Measurements from ENCODE around the gene RFX4.

RFX4 gene

DNA sequence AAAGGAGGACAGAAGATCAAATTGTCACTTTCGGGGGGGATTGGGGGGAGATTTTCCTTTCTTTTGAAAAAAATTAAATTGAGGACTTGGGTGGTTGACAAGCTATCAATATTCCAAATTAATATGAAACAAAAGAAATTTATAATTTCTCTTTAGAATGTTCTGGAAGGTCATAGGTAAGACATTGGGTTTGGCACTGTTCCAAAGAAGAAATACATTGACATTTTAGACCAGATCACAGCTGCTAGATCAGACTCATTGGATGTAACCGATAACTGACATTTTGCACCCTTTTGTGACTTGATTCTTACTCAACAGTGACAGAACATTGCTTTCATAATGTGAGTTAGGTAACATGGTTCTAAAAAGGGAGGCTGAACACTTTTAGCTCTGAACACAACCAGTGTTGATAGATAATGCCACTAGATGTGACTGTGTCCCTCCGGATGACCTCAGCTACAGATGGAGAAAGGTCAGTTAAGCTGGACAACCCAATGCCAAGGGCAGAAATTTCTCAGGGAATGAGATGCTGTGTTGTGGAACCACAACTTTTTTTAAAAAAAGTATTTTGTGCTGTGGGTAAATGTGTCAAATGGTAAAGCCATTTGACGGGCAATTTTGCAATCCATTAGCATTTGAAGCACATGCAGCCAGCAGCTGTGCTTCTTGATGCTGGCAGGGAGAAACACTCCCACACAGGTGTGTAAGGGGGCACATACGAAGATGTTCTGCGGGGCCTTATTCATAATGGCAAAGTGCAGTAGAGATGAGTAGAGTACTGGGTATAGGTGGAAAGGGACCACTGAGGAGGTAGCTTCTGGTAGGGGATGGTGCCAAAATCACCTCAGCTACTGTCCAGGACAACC lies 62.9 kb downstream of the RFX4 start:
- no peak for TF ChIP-seq FOXP2 (optimal IDR thresholded peaks at IDR 0.05; ENCODE audit: control extremely low read depth, extremely low read length, insufficient read depth)
- no peak for TF ChIP-seq POLR2AphosphoS5 (IDR thresholded peaks at IDR 0.05; ENCODE audit: borderline replicate concordance, low read depth, low read length)
- TF ChIP-seq EZH2 (IDR thresholded peaks at IDR 0.05), result no peak
- H3K9me3 ChIP-seq (ENCODE audit: low read depth, low read length), result no peaks in the 10 kb centered on the region
- H3K9ac ChIP-seq (ENCODE audit: insufficient read length), result no peak overlapping the region
- H3K4me3 ChIP-seq, result no peak overlapping the region
- no peak for DNase-seq (ENCODE audit: low read depth, low spot score)
- H3K36me3 ChIP-seq (ENCODE audit: insufficient read depth, low read length), result no peaks in the 10 kb centered on the region
- no peak overlapping the region for H3K27ac ChIP-seq

- no peaks in the 10 kb centered on the region for H3K9me3 ChIP-seq (ENCODE audit: low read depth, low read length)
- TF ChIP-seq POLR2AphosphoS5 (IDR thresholded peaks at IDR 0.05; ENCODE audit: borderline replicate concordance, low read depth, low read length), result no peak
- no peak for TF ChIP-seq EZH2 (IDR thresholded peaks at IDR 0.05)
- TF ChIP-seq FOXP2 (optimal IDR thresholded peaks at IDR 0.05; ENCODE audit: control extremely low read depth, extremely low read length, insufficient read depth), result no peak
- no peak overlapping the region for H3K9ac ChIP-seq (ENCODE audit: insufficient read length)
- no peak overlapping the region for H3K4me3 ChIP-seq
- no peaks in the 10 kb centered on the region for H3K36me3 ChIP-seq (ENCODE audit: insufficient read depth, low read length)
- no peak for DNase-seq (ENCODE audit: low read depth, low spot score)
- H3K27ac ChIP-seq, result no peak overlapping the region
These were observed 63.7 kb downstream of the RFX4 start for GRCh38 chr12:106646472-106646871.

DNA sequence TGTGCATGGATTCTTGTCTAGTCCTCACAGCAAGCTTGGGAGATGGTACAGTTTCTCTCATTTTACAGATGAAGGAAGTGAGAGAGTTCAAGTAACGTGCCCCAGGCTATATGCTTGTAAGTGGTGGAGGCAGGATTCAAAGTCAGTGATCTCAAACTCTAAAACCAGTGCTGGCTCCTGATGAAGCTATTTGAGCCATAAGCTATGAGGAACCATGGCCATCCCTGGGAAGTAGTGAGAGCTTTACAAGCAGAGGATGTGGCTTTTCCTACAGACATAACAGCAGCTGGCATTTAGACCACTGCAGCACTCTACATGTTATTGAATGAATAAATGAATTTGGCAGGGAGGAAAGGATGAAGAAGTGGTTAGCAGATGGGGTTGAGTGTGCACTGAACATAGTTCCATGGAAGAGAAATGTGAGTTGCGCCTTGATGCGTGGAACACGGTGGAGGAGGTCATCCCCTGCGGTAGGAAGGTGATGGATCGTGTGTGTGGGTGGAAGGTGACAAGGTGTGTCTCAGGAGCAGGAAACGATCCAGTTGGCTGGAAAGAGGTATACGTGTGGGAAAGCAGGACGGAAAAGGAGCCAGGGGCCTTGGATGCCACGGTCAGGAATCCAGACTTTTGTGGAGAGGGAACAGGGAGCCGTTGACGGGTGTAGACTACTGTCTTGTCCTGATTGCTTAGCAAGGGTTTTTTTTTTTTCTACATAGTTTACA lies 65.2 kb downstream of the RFX4 start:
- H3K27ac ChIP-seq, result no peak overlapping the region
- no peaks in the 10 kb centered on the region for H3K36me3 ChIP-seq (ENCODE audit: insufficient read depth, low read length)
- no peak overlapping the region for H3K4me3 ChIP-seq
- TF ChIP-seq EZH2 (IDR thresholded peaks at IDR 0.05) (no peak), FOXP2 (optimal IDR thresholded peaks at IDR 0.05; ENCODE audit: control extremely low read depth, extremely low read length, insufficient read depth) (no peak), POLR2AphosphoS5 (IDR thresholded peaks at IDR 0.05; ENCODE audit: borderline replicate concordance, low read depth, low read length) (no peak)
- no peak for DNase-seq (ENCODE audit: low read depth, low spot score)
- H3K9ac ChIP-seq (ENCODE audit: insufficient read length), result no peak overlapping the region
- no peaks in the 10 kb centered on the region for H3K9me3 ChIP-seq (ENCODE audit: low read depth, low read length)

DNA sequence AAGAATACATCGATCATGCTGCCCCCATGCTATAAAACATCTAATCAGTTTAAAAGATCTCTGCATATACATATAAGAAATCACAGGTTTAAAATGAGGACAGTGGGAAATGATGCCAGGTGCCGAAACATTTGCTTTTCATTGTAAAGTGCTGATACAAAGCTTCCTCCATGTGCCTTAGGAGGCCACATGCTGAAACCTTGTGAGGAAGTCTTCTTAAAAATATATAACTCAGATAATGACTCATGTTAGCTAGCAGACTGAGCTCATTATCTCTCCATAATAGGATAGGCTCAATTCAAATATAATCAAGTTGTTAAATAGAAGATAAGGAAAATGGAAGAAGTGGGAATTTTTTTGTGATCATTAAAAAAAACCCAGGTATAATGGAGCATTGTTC lies 65.9 kb downstream of the RFX4 start:
- no peak for DNase-seq (ENCODE audit: low read depth, low spot score)
- TF ChIP-seq FOXP2 (optimal IDR thresholded peaks at IDR 0.05; ENCODE audit: control extremely low read depth, extremely low read length, insufficient read depth) (no peak), EZH2 (IDR thresholded peaks at IDR 0.05) (no peak), POLR2AphosphoS5 (IDR thresholded peaks at IDR 0.05; ENCODE audit: borderline replicate concordance, low read depth, low read length) (no peak)
- Histone ChIP-seq H3K9me3 (ENCODE audit: low read depth, low read length) (no peaks in the 10 kb centered on the region), H3K9ac (ENCODE audit: insufficient read length) (no peak overlapping the region), H3K36me3 (ENCODE audit: insufficient read depth, low read length) (no peaks in the 10 kb centered on the region), H3K27ac (no peak overlapping the region), H3K4me3 (no peak overlapping the region)

DNA sequence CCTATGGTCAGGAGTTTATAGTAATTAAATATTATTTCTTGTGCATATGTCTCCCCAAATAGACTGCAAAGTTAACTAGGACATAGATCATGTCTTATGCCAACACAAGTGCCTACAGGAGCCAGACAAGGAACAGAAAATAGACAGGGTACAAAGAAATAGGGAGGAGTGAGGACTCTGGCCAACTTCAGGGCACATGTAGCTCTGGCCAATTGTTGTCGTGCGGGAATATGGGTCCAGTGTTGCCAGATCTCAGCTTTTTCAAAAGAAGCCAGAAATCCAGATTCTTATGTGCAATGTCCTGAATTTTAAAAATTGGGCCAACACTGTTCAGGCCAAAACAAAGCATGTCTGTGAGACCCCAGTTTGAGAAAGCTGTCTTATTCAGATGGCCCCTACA lies 68.7 kb downstream of the RFX4 start:
- DNase-seq (ENCODE audit: low read depth, low spot score), result no peak
- no peak for TF ChIP-seq EZH2 (IDR thresholded peaks at IDR 0.05)
- H3K9ac ChIP-seq (ENCODE audit: insufficient read length), result no peak overlapping the region
- H3K4me3 ChIP-seq, result no peak overlapping the region
- H3K36me3 ChIP-seq (ENCODE audit: insufficient read depth, low read length), result no peaks in the 10 kb centered on the region
- no peak overlapping the region for H3K27ac ChIP-seq
- H3K9me3 ChIP-seq (ENCODE audit: low read depth, low read length), result no peaks in the 10 kb centered on the region

- no peak overlapping the region for H3K4me3 ChIP-seq
- DNase-seq (ENCODE audit: low read depth, low spot score), result no peak
- TF ChIP-seq POLR2AphosphoS5 (IDR thresholded peaks at IDR 0.05; ENCODE audit: borderline replicate concordance, low read depth, low read length) (no peak), FOXP2 (optimal IDR thresholded peaks at IDR 0.05; ENCODE audit: control extremely low read depth, extremely low read length, insufficient read depth) (no peak), EZH2 (IDR thresholded peaks at IDR 0.05) (no peak)
- H3K9ac ChIP-seq (ENCODE audit: insufficient read length), result no peak overlapping the region
- H3K9me3 ChIP-seq (ENCODE audit: low read depth, low read length), result no peaks in the 10 kb centered on the region
- no peak overlapping the region for H3K27ac ChIP-seq
- no peaks in the 10 kb centered on the region for H3K36me3 ChIP-seq (ENCODE audit: insufficient read depth, low read length)
These were observed 69.8 kb downstream of the RFX4 start for GRCh38 chr12:106652510-106653015.

- TF ChIP-seq FOXP2 (optimal IDR thresholded peaks at IDR 0.05; ENCODE audit: control extremely low read depth, extremely low read length, insufficient read depth), result no peak
- no peak for TF ChIP-seq POLR2AphosphoS5 (IDR thresholded peaks at IDR 0.05; ENCODE audit: borderline replicate concordance, low read depth, low read length)
- no peak for TF ChIP-seq EZH2 (IDR thresholded peaks at IDR 0.05)
- DNase-seq (ENCODE audit: low read depth, low spot score), result no peak
- no peak overlapping the region for H3K4me3 ChIP-seq
These were observed 72.8 kb downstream of the RFX4 start for GRCh38 chr12:106655577-106655976.

GRCh38 chr12:106657488-106657887 lies 74.7 kb downstream of the RFX4 start:
- Histone ChIP-seq H3K9me3 (ENCODE audit: low read depth, low read length) (no peaks in the 10 kb centered on the region), H3K9ac (ENCODE audit: insufficient read length) (no peak overlapping the region), H3K27ac (no peak overlapping the region), H3K36me3 (ENCODE audit: insufficient read depth, low read length) (no peaks in the 10 kb centered on the region), H3K4me3 (no peak overlapping the region)
- DNase-seq (ENCODE audit: low read depth, low spot score), result no peak
- no peak for TF ChIP-seq EZH2 (IDR thresholded peaks at IDR 0.05)
- no peak for TF ChIP-seq POLR2AphosphoS5 (IDR thresholded peaks at IDR 0.05; ENCODE audit: borderline replicate concordance, low read depth, low read length)
- no peak for TF ChIP-seq FOXP2 (optimal IDR thresholded peaks at IDR 0.05; ENCODE audit: control extremely low read depth, extremely low read length, insufficient read depth)

More at GRCh38 chr12:106655577-106655976, 72.8 kb downstream of the RFX4 start:
- H3K27ac ChIP-seq, result no peak overlapping the region
- no peaks in the 10 kb centered on the region for H3K36me3 ChIP-seq (ENCODE audit: insufficient read depth, low read length)
- H3K9ac ChIP-seq (ENCODE audit: insufficient read length), result no peak overlapping the region
- no peaks in the 10 kb centered on the region for H3K9me3 ChIP-seq (ENCODE audit: low read depth, low read length)

Measured in SK-N-MC (cell line).